GM23338 (cell line): ENCODE results near the gene KCNT1. TPM values are rescaled to one million over a fixed set of nuclear protein-coding genes. Genes with fewer than 3 reads are reported as not detected.
A peak's percentile ranks its signal among the peaks of the same experiment; 100 is the strongest.

Experiments
- ATAC-seq: fragments of 200-7000 bp; cut with Tn5 transposase; 3 replicates; pipeline ENCODE4 v1.9.1; 2020
- DNase-seq: peaks from one replicate; pipeline ENCODE4 v3.0.0-alpha.2; 2015; ENCODE audit warnings: low spot score
- H2AFZ ChIP-seq: fragments of 200-600 bp; sonication (generic); 2 replicates; pipeline ENCODE4 v1.8.0; 2016; ENCODE audit warnings: antibody characterized with exemption, mild to moderate bottlenecking, moderate library complexity
- H3F3A ChIP-seq: fragments of 200-600 bp; sonication (generic); replicated peaks from 2 replicates; pipeline ENCODE4 v1.8.0; 2017; ENCODE audit warnings: antibody characterized with exemption, mixed run types, low read depth
- H3K27ac ChIP-seq: fragments of 200-600 bp; sonication (generic); 2 replicates; pipeline ENCODE4 v1.6.1; 2016; ENCODE audit warnings: low read depth
- H3K27me3 ChIP-seq: fragments of 200-600 bp; sonication (generic); 2 replicates; pipeline ENCODE4 v1.8.0; 2016; ENCODE audit warnings: mild to moderate bottlenecking, mixed run types, moderate library complexity; ENCODE audit not compliant: insufficient read depth
- H3K36me3 ChIP-seq: fragments of 200-600 bp; sonication (generic); 2 replicates; pipeline ENCODE4 v1.8.0; 2016; ENCODE audit warnings: mild to moderate bottlenecking; ENCODE audit not compliant: insufficient read depth
- H3K4me1 ChIP-seq: fragments of 200-600 bp; sonication (generic); 2 replicates; pipeline ENCODE4 v1.8.0; 2016; ENCODE audit warnings: mild to moderate bottlenecking, moderate library complexity; ENCODE audit not compliant: insufficient read depth
- H3K4me2 ChIP-seq: fragments of 200-600 bp; sonication (generic); 2 replicates; pipeline ENCODE4 v1.7.1; 2017; ENCODE audit warnings: mixed run types
- H3K4me3 ChIP-seq: fragments of 200-600 bp; sonication (generic); 2 replicates; pipeline ENCODE4 v1.6.1; 2016; ENCODE audit warnings: mixed run types
- H3K79me2 ChIP-seq: fragments of 200-600 bp; sonication (generic); replicated peaks from 2 replicates; pipeline ENCODE4 v1.8.0; 2017; ENCODE audit warnings: mild to moderate bottlenecking; ENCODE audit not compliant: insufficient read depth
- H3K9me2 ChIP-seq: fragments of 200-600 bp; sonication (generic); 2 replicates; pipeline ENCODE4 v1.8.0; 2017; ENCODE audit not compliant: insufficient read depth
- H4K20me1 ChIP-seq: fragments of 200-600 bp; sonication (generic); replicated peaks from 2 replicates; pipeline ENCODE4 v1.8.0; 2017; ENCODE audit warnings: mild to moderate bottlenecking; ENCODE audit not compliant: insufficient read depth
- H3K27ac Mint-ChIP-seq: 2 replicates; pipeline ENCODE4 v1.8.0; 2020; ENCODE audit warnings: inconsistent platforms, mild to moderate bottlenecking, moderate library complexity, mixed read lengths
- H3K27me3 Mint-ChIP-seq: 3 replicates; pipeline ENCODE4 v1.8.0; 2022; ENCODE audit warnings: low read depth, mild to moderate bottlenecking, moderate library complexity, mixed read lengths, inconsistent platforms; ENCODE audit not compliant: insufficient read depth, poor library complexity
- H3K36me3 Mint-ChIP-seq: 3 replicates; pipeline ENCODE4 v1.8.0; 2021; ENCODE audit warnings: low read depth, mild to moderate bottlenecking, inconsistent platforms, moderate library complexity, mixed read lengths
- H3K4me1 Mint-ChIP-seq: 3 replicates; pipeline ENCODE4 v1.8.0; 2020; ENCODE audit warnings: mild to moderate bottlenecking, inconsistent platforms, mixed read lengths
- H3K4me3 Mint-ChIP-seq: 3 replicates; pipeline ENCODE4 v1.8.0; 2021; ENCODE audit warnings: moderate library complexity, mild to moderate bottlenecking, inconsistent platforms, mixed read lengths
- H3K9me3 Mint-ChIP-seq: 3 replicates; pipeline ENCODE4 v1.8.0; 2020; ENCODE audit warnings: moderate library complexity, mild to moderate bottlenecking, inconsistent platforms, mixed read lengths
- CREB1 ChIP-seq: fragments of 250-450 bp; sonication (Bioruptor Pico); IDR thresholded peaks from 2 replicates; pipeline ENCODE4 v1.5.0; 2020; ENCODE audit warnings: low read depth, mild to moderate bottlenecking, moderate library complexity
- EZH2 ChIP-seq: fragments of 200-600 bp; sonication (generic); IDR thresholded peaks from one replicate; pipeline ENCODE4 v1.8.0; 2017; ENCODE audit warnings: antibody characterized with exemption, mild to moderate bottlenecking, low read depth; ENCODE audit not compliant: unreplicated experiment
- EZH2phosphoT487 ChIP-seq: fragments of 200-600 bp; sonication (generic); IDR thresholded peaks from one replicate; pipeline ENCODE4 v1.8.1; 2018; ENCODE audit warnings: antibody characterized with exemption; ENCODE audit not compliant: unreplicated experiment
- JUNB ChIP-seq: IDR thresholded peaks from one replicate; pipeline ENCODE4 v1.6.1; 2016; ENCODE audit warnings: antibody characterized with exemption; ENCODE audit not compliant: unreplicated experiment
- NANOG ChIP-seq: IDR thresholded peaks from 2 replicates; pipeline ENCODE4 v1.6.1; 2016; ENCODE audit warnings: antibody characterized with exemption, borderline replicate concordance
- POLR2AphosphoS5 ChIP-seq: IDR thresholded peaks from 2 replicates; pipeline ENCODE4 v1.6.1; 2016; ENCODE audit warnings: antibody characterized with exemption, low read depth
- REST ChIP-seq: IDR thresholded peaks from one replicate; pipeline ENCODE4 v1.6.1; 2018; ENCODE audit warnings: antibody characterized with exemption; ENCODE audit not compliant: unreplicated experiment
- STAT1 ChIP-seq: IDR thresholded peaks from one replicate; pipeline ENCODE4 v1.6.1; 2016; ENCODE audit warnings: antibody characterized with exemption; ENCODE audit not compliant: unreplicated experiment
- ZNF114 ChIP-seq: fragments of 250-450 bp; sonication (Bioruptor Pico); IDR thresholded peaks from 2 replicates; pipeline ENCODE4 v1.5.0; 2020; ENCODE audit warnings: mild to moderate bottlenecking, moderate library complexity
- ZNF331 ChIP-seq: fragments of 250-450 bp; sonication (Bioruptor Pico); IDR thresholded peaks from 2 replicates; pipeline ENCODE4 v1.5.0; 2020; ENCODE audit warnings: low read depth, mild to moderate bottlenecking, moderate library complexity
- ZNF462 ChIP-seq: fragments of 250-450 bp; sonication (Bioruptor Pico); IDR thresholded peaks from 2 replicates; pipeline ENCODE4 v1.5.0; 2020; ENCODE audit warnings: mild to moderate bottlenecking, moderate library complexity
- polyA plus RNA-seq: library from polyadenylated mRNA; unstranded; fragments of >200 nt; fragmentation: Nextera tagmentation; extraction: Ambion mirVana; gene quantifications from 2 replicates; pipeline ENCODE4 v1.2.1, GENCODE V29; 2016
- total RNA-seq: library from RNA; depleted of rRNA; stranded (reverse); fragments of >200 nt; shearing (Covaris generic); gene quantifications from 2 replicates; pipeline ENCODE4 v1.2.3, GENCODE V29; 2014
- TF ChIP-seq, protein P1 (sequence below), 2 experiments: fragments of 200-600 bp in 1 of 2; sonication (generic) in 1 of 2; conservative IDR thresholded peaks; 2 replicates each; pipeline versions ENCODE4 v1.5.1 to v1.6.1; 2016 to 2017; ENCODE audit warnings: antibody characterized with exemption in 2 of 2, low read depth in 2 of 2, mild to moderate bottlenecking in 2 of 2, moderate library complexity in 1 of 2
- TF ChIP-seq, protein P2 (sequence below): IDR thresholded peaks from 2 replicates; pipeline ENCODE4 v1.6.1; 2016; ENCODE audit warnings: antibody characterized with exemption

Gene KCNT1
- total and polyA plus RNA-seq, 2 experiments from 2014 or later = 0.05 to 0.28 TPM

GRCh38 chr9:135786146-135786690, 84.2 kb downstream of the KCNT1 start:
- Histone ChIP-seq H3K4me3 (no peak overlapping the region), H4K20me1 (no peaks in the 10 kb centered on the region), H3K79me2 (no peaks in the 10 kb centered on the region), H3K4me2 (no peak overlapping the region), H3K9me2 (no peaks in the 10 kb centered on the region), H3K27me3 (no peaks in the 10 kb centered on the region), H2AFZ (no peak overlapping the region), H3F3A (no peaks in the 10 kb centered on the region), H3K4me1 (no peaks in the 10 kb centered on the region), H3K36me3 (no peaks in the 10 kb centered on the region), H3K27ac (no peak overlapping the region)
- no peaks in the 10 kb centered on the region for H3K36me3 Mint-ChIP-seq
- H3K27ac Mint-ChIP-seq = no peak overlapping the region
- peaks cover 4% of the 10 kb centered on the region for H3K27me3 Mint-ChIP-seq
- DNase-seq (peak; percentile 34), ATAC-seq (peak; percentile 59)
- no peaks in the 10 kb centered on the region for H3K9me3 Mint-ChIP-seq
- TF ChIP-seq ZNF462 (no peak), STAT1 (no peak), CREB1 (CRISPR knock-in tag) (no peak), ZNF331 (no peak), POLR2AphosphoS5 (no peak), EZH2phosphoT487 (no peak), NANOG (no peak), ZNF114 (CRISPR knock-in tag) (no peak), JUNB (no peak), EZH2 (no peak), REST (no peak)
- TF ChIP-seq, protein P1, sequence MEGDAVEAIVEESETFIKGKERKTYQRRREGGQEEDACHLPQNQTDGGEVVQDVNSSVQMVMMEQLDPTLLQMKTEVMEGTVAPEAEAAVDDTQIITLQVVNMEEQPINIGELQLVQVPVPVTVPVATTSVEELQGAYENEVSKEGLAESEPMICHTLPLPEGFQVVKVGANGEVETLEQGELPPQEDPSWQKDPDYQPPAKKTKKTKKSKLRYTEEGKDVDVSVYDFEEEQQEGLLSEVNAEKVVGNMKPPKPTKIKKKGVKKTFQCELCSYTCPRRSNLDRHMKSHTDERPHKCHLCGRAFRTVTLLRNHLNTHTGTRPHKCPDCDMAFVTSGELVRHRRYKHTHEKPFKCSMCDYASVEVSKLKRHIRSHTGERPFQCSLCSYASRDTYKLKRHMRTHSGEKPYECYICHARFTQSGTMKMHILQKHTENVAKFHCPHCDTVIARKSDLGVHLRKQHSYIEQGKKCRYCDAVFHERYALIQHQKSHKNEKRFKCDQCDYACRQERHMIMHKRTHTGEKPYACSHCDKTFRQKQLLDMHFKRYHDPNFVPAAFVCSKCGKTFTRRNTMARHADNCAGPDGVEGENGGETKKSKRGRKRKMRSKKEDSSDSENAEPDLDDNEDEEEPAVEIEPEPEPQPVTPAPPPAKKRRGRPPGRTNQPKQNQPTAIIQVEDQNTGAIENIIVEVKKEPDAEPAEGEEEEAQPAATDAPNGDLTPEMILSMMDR (conservative IDR thresholded peaks at IDR 0.05; ENCODE audit: low read depth in 2 of 2) = no peak
- TF ChIP-seq, protein P2, sequence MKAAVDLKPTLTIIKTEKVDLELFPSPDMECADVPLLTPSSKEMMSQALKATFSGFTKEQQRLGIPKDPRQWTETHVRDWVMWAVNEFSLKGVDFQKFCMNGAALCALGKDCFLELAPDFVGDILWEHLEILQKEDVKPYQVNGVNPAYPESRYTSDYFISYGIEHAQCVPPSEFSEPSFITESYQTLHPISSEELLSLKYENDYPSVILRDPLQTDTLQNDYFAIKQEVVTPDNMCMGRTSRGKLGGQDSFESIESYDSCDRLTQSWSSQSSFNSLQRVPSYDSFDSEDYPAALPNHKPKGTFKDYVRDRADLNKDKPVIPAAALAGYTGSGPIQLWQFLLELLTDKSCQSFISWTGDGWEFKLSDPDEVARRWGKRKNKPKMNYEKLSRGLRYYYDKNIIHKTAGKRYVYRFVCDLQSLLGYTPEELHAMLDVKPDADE = no peak
- no peak overlapping the region for H3K4me3 Mint-ChIP-seq
- H3K4me1 Mint-ChIP-seq = no peaks in the 10 kb centered on the region
